ENCODE data around the gene LRRK1.

DNA sequence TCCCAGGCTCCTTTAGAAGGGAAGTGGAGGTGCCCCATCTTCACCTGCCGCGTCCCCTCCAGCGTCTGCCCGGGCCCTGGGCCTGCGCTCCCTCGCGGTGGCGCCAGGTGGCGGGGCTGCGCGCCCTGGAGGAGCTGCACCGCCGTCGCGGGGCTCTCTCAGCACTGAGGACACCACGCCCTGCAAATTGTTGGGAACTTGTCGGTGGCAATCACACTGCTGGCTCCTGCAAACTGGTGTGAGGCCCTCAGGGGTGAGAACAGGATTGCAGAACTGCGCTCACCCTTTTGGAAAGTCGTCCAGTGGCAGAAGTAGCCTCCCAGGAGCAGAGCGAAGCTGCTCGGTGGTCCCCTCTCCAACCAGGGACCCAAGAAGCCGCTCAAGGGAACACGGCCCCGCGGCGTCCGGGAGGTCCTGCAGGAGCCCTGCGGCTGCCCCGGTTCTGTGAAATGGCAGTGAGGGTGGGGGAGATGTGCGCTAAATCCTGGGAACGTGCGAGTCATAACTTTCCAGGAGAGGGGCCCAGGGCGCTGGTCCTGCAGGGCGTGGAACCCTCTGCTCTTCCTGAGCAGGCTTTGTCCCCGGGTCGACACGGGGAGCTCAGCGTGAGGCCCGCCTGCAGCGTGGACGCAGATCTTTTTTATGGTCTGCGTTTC is 995 bp upstream of the LRRK1 start:
- TF ChIP-seq SMAD1 (CRISPR knock-in tag; IDR thresholded peaks at IDR 0.05; ENCODE audit: borderline replicate concordance, low read depth) = no peak
- TF ChIP-seq TCF12 (IDR thresholded peaks at IDR 0.05) = no peak
- no peak for TF ChIP-seq TCF12 (CRISPR knock-in tag; IDR thresholded peaks at IDR 0.05)
- TF ChIP-seq EZH2 (conservative IDR thresholded peaks at IDR 0.05; ENCODE audit: low read depth, low read length) = peak; percentile 48; the same call in 1 of the 2 replicates
- no peak for TF ChIP-seq RXRA (CRISPR knock-in tag; IDR thresholded peaks at IDR 0.05)
- no peak for TF ChIP-seq KLF12 (CRISPR knock-in tag; IDR thresholded peaks at IDR 0.05; ENCODE audit: borderline replicate concordance)
- TF ChIP-seq SAP130 (CRISPR knock-in tag; IDR thresholded peaks at IDR 0.05; ENCODE audit: low read depth) = no peak
- TF ChIP-seq EP300 (IDR thresholded peaks at IDR 0.05; ENCODE audit: low read depth in 2 of 2, low read length in 2 of 2) = no peak
- TF ChIP-seq EP300 (CRISPR knock-in tag; IDR thresholded peaks at IDR 0.05; ENCODE audit: borderline replicate concordance) = no peak
- TF ChIP-seq, protein P1, sequence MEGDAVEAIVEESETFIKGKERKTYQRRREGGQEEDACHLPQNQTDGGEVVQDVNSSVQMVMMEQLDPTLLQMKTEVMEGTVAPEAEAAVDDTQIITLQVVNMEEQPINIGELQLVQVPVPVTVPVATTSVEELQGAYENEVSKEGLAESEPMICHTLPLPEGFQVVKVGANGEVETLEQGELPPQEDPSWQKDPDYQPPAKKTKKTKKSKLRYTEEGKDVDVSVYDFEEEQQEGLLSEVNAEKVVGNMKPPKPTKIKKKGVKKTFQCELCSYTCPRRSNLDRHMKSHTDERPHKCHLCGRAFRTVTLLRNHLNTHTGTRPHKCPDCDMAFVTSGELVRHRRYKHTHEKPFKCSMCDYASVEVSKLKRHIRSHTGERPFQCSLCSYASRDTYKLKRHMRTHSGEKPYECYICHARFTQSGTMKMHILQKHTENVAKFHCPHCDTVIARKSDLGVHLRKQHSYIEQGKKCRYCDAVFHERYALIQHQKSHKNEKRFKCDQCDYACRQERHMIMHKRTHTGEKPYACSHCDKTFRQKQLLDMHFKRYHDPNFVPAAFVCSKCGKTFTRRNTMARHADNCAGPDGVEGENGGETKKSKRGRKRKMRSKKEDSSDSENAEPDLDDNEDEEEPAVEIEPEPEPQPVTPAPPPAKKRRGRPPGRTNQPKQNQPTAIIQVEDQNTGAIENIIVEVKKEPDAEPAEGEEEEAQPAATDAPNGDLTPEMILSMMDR (CRISPR knock-in tag; IDR thresholded peaks at IDR 0.05) = peak; percentile 86
